Activated CD4-positive, alpha-beta T cell treated with anti-CD3 and anti-CD28 coated beads, Interleukin-2, Interleukin-6, amounts not matched to agents 100 ng/mL and 50 ng/mL, durations not matched to agents 16 hours and 8 hours (primary cell): ENCODE results near the gene FN3KRP.
A peak's percentile ranks its signal among the peaks of the same experiment; 100 is the strongest.

ENCODE experiments used
- DNase-seq: peaks from one replicate; pipeline ENCODE4 v3.0.0-alpha.2; 2020

FN3KRP gene

GRCh38 chr17:82716203-82717010 is at the start of gene FN3KRP:
Gene FN3KRP (plus strand): TSS chr17:82716706. CDS start chr17:82716756, 50 bp downstream.
- peak; percentile 96 for DNase-seq

- DNase-seq, result no peak
Measured at GRCh38 chr17:82666931-82667667, 49.4 kb upstream of the FN3KRP start.

GRCh38 chr17:82667668-82668000 is 48.9 kb upstream of the FN3KRP start:
- DNase-seq, result no peak

GRCh38 chr17:82668024-82668630 is 48.4 kb upstream of the FN3KRP start:
- DNase-seq, result no peak

GRCh38 chr17:82668631-82669099 is 47.8 kb upstream of the FN3KRP start:
- DNase-seq, result peak; percentile 46

- DNase-seq, result no peak
Measured at GRCh38 chr17:82670661-82671450, 45.6 kb upstream of the FN3KRP start.

GRCh38 chr17:82674656-82675475 is 41.6 kb upstream of the FN3KRP start:
- DNase-seq, result no peak

- no peak for DNase-seq
Measured at GRCh38 chr17:82675476-82676245, 40.8 kb upstream of the FN3KRP start.

GRCh38 chr17:82677353-82677925 is 39.1 kb upstream of the FN3KRP start:
- no peak for DNase-seq

GRCh38 chr17:82678265-82678891 is 38.1 kb upstream of the FN3KRP start:
- DNase-seq, result no peak

- no peak for DNase-seq
Measured at GRCh38 chr17:82679586-82680465, 36.7 kb upstream of the FN3KRP start.

- no peak for DNase-seq
Measured at GRCh38 chr17:82681547-82681946, 35.0 kb upstream of the FN3KRP start.

GRCh38 chr17:82683534-82683933 is 33.0 kb upstream of the FN3KRP start:
- no peak for DNase-seq

- no peak for DNase-seq
Measured at GRCh38 chr17:82684228-82684841, 32.2 kb upstream of the FN3KRP start.

- DNase-seq, result no peak
Measured at GRCh38 chr17:82685291-82685690, 31.2 kb upstream of the FN3KRP start.

GRCh38 chr17:82686366-82687324 is 29.9 kb upstream of the FN3KRP start:
- no peak for DNase-seq

- DNase-seq, result no peak
Measured at GRCh38 chr17:82687375-82687861, 29.1 kb upstream of the FN3KRP start.
